A549 (cell line): ENCODE data around the gene JUP. TPM values are rescaled to one million over a fixed set of nuclear protein-coding genes. Genes with fewer than 3 reads are reported as not detected.

Source experiments
- ATAC-seq, 2 experiments: fragments of 200-7000 bp in 1 of 2; fragments of >200 bp in 1 of 2; cut with Nextera tagmentation in 1 of 2; cut with Tn5 transposase in 1 of 2; 3 replicates each; pipeline versions ENCODE4 v1.8.0 to v1.9.1; 2018 to 2020; ENCODE audit warnings: mild to moderate bottlenecking in 1 of 2, moderate library complexity in 1 of 2
- CTCF ChIA-PET: fragments of 300-600 bp; sonication (Branson Sonifier 250); formaldehyde crosslinking; extraction: SDS; loops from one replicate; lab custom pipeline; 2021; ENCODE audit warnings: antibody characterized with exemption, inconsistent platforms; lab: Yijun Ruan, JAX
- POLR2A ChIA-PET: fragments of 350-600 bp; formaldehyde crosslinking; extraction: SDS; loops from one replicate; lab custom pipeline; 2021; ENCODE audit warnings: antibody characterized with exemption, inconsistent platforms; lab: Yijun Ruan, JAX
- DNase-seq, 2 experiments: peaks; one replicate each; pipeline versions ENCODE4 v3.0.0 to v3.0.0-alpha.2; 2011 to 2016; ENCODE audit warnings: low read depth in 1 of 2, low spot score in 1 of 2
- FAIRE-seq: peaks from 2 replicates; lab custom pipeline; 2011; peaks lifted over from hg19 to GRCh38; lab: Jason Lieb, UNC
- H3K27ac ChIP-seq, 2 experiments: fragments of >200 bp; sonication (Bioruptor Twin); formaldehyde crosslinking; 3 replicates each; pipeline ENCODE4 v1.5.1; 2016 to 2017
- H3K4me1 ChIP-seq: fragments of >200 bp; sonication (Bioruptor Twin); formaldehyde crosslinking; 3 replicates; pipeline ENCODE4 v1.6.1; 2016
- H3K4me2 ChIP-seq: fragments of >200 bp; sonication (Bioruptor Twin); formaldehyde crosslinking; 3 replicates; pipeline ENCODE4 v1.6.1; 2016
- H3K4me3 ChIP-seq: fragments of >200 bp; sonication (Bioruptor Twin); formaldehyde crosslinking; 3 replicates; pipeline ENCODE4 v1.5.1; 2016
- H3K9me3 ChIP-seq: fragments of >200 bp; sonication (Bioruptor Twin); formaldehyde crosslinking; 3 replicates; pipeline ENCODE4 v1.6.1; 2016
- CBX2 ChIP-seq: fragments of 200-600 bp; sonication (generic); IDR thresholded peaks from 2 replicates; pipeline ENCODE4 v1.6.1; 2016; ENCODE audit warnings: low read depth, mild to moderate bottlenecking, borderline replicate concordance
- CEBPB ChIP-seq, 2 experiments: fragments of >200 bp in 1 of 2; sonication (Bioruptor Twin) in 1 of 2; formaldehyde crosslinking in 1 of 2; IDR thresholded peaks; 2 replicates each; pipeline ENCODE4 v1.6.1; 2012 to 2016
- E2F6 ChIP-seq: IDR thresholded peaks from 2 replicates; pipeline ENCODE4 v1.6.1; 2012; ENCODE audit warnings: low read depth, borderline replicate concordance
- EP300 ChIP-seq, 2 experiments: fragments of >200 bp; sonication (Bioruptor Twin); formaldehyde crosslinking; IDR thresholded peaks; 2 replicates in 1 of 2; 3 replicates in 1 of 2; pipeline ENCODE4 v1.6.1; 2016 to 2017
- GATA3 ChIP-seq: IDR thresholded peaks from 2 replicates; pipeline ENCODE4 v1.6.1; 2012; ENCODE audit warnings: borderline replicate concordance
- HES2 ChIP-seq: fragments of >200 bp; sonication (Bioruptor Twin); formaldehyde crosslinking; IDR thresholded peaks from 2 replicates; pipeline ENCODE4 v1.6.1; 2016
- MAFK ChIP-seq: fragments of 450-650 bp; IDR thresholded peaks from 2 replicates; pipeline ENCODE4 v1.6.1; 2014; ENCODE audit not compliant: partially characterized antibody
- MAZ ChIP-seq: fragments of 150-350 bp; IDR thresholded peaks from 2 replicates; pipeline ENCODE4 v1.6.1; 2014; ENCODE audit warnings: antibody characterized with exemption, low read depth, low read length, borderline replicate concordance
- PHF8 ChIP-seq: fragments of 200-600 bp; sonication (generic); IDR thresholded peaks from 2 replicates; pipeline ENCODE4 v1.6.1; 2016; ENCODE audit warnings: low read depth, mild to moderate bottlenecking, antibody characterized with exemption, moderate library complexity, borderline replicate concordance
- POLR2AphosphoS2 ChIP-seq: conservative IDR thresholded peaks from 2 replicates; pipeline ENCODE4 v1.6.1; 2012; ENCODE audit warnings: low read length, improper control_type of control experiment, inconsistent platforms
- RNF2 ChIP-seq: fragments of 200-600 bp; sonication (generic); IDR thresholded peaks from 2 replicates; pipeline ENCODE4 v1.6.1; 2016; ENCODE audit warnings: low read depth, mild to moderate bottlenecking, antibody characterized with exemption, moderate library complexity, borderline replicate concordance
- SMC3 ChIP-seq: fragments of >200 bp; sonication (Bioruptor Twin); formaldehyde crosslinking; IDR thresholded peaks from 3 replicates; pipeline ENCODE4 v1.6.1; 2018; ENCODE audit warnings: inconsistent platforms
- TP53 ChIP-seq: fragments of 250-450 bp; sonication (Bioruptor Pico); IDR thresholded peaks from 2 replicates; pipeline ENCODE4 v1.5.0; 2021; ENCODE audit warnings: mild to moderate bottlenecking, moderate library complexity
- WGBS: methylation state at CpG from one replicate; pipeline ENCODE4 v1.1.6; 2017; ENCODE audit errors: missing lambda C conversion rate; 5-methylcytosine and 5-hydroxymethylcytosine counted together
- polyA plus RNA-seq, 4 experiments: library from polyadenylated mRNA; depleted of rRNA in 3 of 4; stranded (reverse); fragments of >200 nt; fragmentation: RNase III in 1 of 4; extraction: RNeasy Plus Mini Kit Qiagen cat#74134 plus additional on column Dnase treatment in 1 of 4; gene quantifications; 2 replicates in 3 of 4; 3 replicates in 1 of 4; pipeline ENCODE4 v1.2.3, GENCODE V29; 2011 to 2017
- TF ChIP-seq, protein P1 (sequence below): IDR thresholded peaks from 2 replicates; pipeline ENCODE4 v1.6.1; 2012

Gene JUP
- polyA plus RNA-seq, 2 of the 4 experiments (the other 2 are of a cell fraction): 54.8 to 107 TPM

GRCh38 chr17:41787021-41787418 is 509 bp upstream of the JUP start:
- Histone ChIP-seq H3K4me2 (peak overlapping the region; percentile 64), H3K4me3 (peak overlapping the region; percentile 13; the same call in 1 of the 3 replicates), H3K27ac (no peak overlapping the region), H3K9me3 (no peaks in the 10 kb centered on the region), H3K4me1 (peaks cover 42% of the 10 kb centered on the region)
- no peak for FAIRE-seq
- ATAC-seq: no peak
- TF ChIP-seq GATA3 (no peak), RNF2 (no peak), SMC3 (no peak)
- TF ChIP-seq, protein P1, sequence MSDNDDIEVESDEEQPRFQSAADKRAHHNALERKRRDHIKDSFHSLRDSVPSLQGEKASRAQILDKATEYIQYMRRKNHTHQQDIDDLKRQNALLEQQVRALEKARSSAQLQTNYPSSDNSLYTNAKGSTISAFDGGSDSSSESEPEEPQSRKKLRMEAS: 0 out of 2 replicates have a peak, but pooled peaks have one; percentile 5
- ChIA-PET CTCF (interaction anchor here (0.6 to 96.0 kb wide), 18 partner anchors 1 to 909 kb away, joined by 3 to 3262 read pairs (median 5); partner anchors contain the start of genes ACLY, EIF1, FKBP10 and GAST), POLR2A (interaction anchor here (0.8 to 2.5 kb wide), 17 partner anchors 8 to 173 kb away, joined by 3 to 55 read pairs (median 11); partner anchors contain the start of genes ACLY, EIF1, HAP1 and ODAD4)
- no peak for DNase-seq
- WGBS: 17% methylated on average over 4 of the region's 4 CpGs

- FAIRE-seq: no peak
- TF ChIP-seq, protein P1: 0 out of 2 replicates have a peak, but pooled peaks have one; percentile 12
- no peak for TF ChIP-seq EP300 (IDR thresholded peaks at IDR 0.05)
- TF ChIP-seq CBX2: no peak
- TF ChIP-seq, all 56 proteins: peak for 1
- Histone ChIP-seq H3K4me1 (peaks cover 48% of the 10 kb centered on the region), H3K4me3 (peak overlapping the region; percentile 83), H3K4me2 (peak overlapping the region; percentile 90), H3K27ac (peak overlapping the region; percentile 86), H3K9me3 (no peaks in the 10 kb centered on the region)
- POLR2A ChIA-PET: interaction anchor here (0.7 to 2.5 kb wide), 14 partner anchors 9 to 174 kb away, joined by 3 to 55 read pairs (median 12); partner anchors contain the start of genes EIF1, HAP1 and P3H4
- WGBS: 0% methylated on average over 16 of the region's 22 CpGs
- DNase-seq (peak in 1 of 2 experiments; percentile 71), ATAC-seq (peak; percentile 1 to 5; a peak in 4 of 6 replicates)
- CTCF ChIA-PET: interaction anchor here (0.6 to 96.0 kb wide), 22 partner anchors 2 to 910 kb away, joined by 3 to 3262 read pairs (median 5); partner anchors contain the start of genes ACLY, EIF1, FKBP10 and GAST
Measured at GRCh38 chr17:41785859-41786226, 668 bp downstream of the JUP start.

- FAIRE-seq (no peak), ATAC-seq (no peak)
- ChIA-PET POLR2A (interaction anchor here (0.8 to 2.5 kb wide), 10 partner anchors 8 to 96 kb away, joined by 3 to 55 read pairs (median 15); partner anchors contain the start of genes EIF1 and P3H4), CTCF (interaction anchor here (0.6 to 96.0 kb wide), 17 partner anchors 3 to 180 kb away, joined by 3 to 3262 read pairs (median 5); partner anchors contain the start of genes EIF1, FKBP10, GAST and HAP1)
- H3K4me3 ChIP-seq: peak overlapping the region; percentile 83
- no peaks in the 10 kb centered on the region for H3K9me3 ChIP-seq
- peak overlapping the region; percentile 90 for H3K4me2 ChIP-seq
- peaks cover 48% of the 10 kb centered on the region for H3K4me1 ChIP-seq
- TF ChIP-seq HES2 (no peak), MAFK (no peak), MAZ (peak; percentile 54; the same call in 1 of the 2 replicates), GATA3 (0 out of 2 replicates have a peak, but pooled peaks have one; percentile 14), E2F6 (no peak), TP53 (CRISPR knock-in tag) (no peak), POLR2AphosphoS2 (no peak), CEBPB (IDR thresholded peaks at IDR 0.05) (no peak), PHF8 (no peak)
- TF ChIP-seq, all 56 proteins: peak for 2
- 7% methylated on average over 11 of the region's 13 CpGs for WGBS
- peak in 1 of 2 experiments; percentile 78 for DNase-seq
- peak overlapping the region; percentile 86 for H3K27ac ChIP-seq
Measured at GRCh38 chr17:41785091-41785858, 1.2 kb downstream of the JUP start.
